Measurements from ENCODE around the gene FBP1. TPM values are rescaled to one million over a fixed set of nuclear protein-coding genes. Genes with fewer than 3 reads are reported as not detected.

FBP1 gene
- total RNA-seq, 2 donors from 2014 or later = 0.95 to 1.0 TPM

DNA sequence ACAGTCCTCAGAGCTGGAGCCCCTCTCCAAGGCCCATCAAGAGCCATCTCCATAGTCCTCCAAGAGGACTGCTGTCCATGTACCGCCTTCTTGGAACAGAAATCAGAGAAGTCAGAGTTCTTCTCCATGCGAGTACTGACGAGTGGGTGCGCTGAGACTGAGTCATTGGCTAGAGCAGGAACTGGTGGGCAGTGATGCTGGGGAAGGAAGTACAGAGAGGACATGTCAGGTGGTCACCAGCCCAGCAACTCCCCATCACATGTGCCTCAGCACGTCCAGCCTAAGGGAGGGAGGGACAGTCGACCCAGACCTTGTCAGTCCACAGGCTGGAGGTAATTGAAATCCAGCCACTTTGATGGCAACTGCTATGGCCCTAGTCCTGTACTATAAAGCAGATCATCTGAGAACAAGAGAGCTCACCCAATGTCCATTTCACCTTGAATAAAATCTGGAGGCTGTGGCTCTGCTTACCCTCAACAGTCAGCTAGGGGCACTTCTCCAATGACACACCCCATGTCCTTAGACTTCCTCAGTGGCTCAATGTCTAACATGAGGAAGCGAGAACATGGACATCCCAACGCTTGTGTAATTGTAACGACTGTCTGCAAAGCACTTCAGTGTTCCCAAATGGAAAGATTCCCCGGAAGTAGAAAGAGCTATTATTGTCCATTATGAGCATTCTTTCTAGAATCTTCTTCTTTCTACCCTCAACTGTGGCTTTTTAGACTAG lies 15.0 kb upstream of the FBP1 start:
- H3K4me3 Mint-ChIP-seq = no peak overlapping the region
- peaks cover 24% of the 10 kb centered on the region for H3K27me3 Mint-ChIP-seq (ENCODE audit: insufficient read depth)
- Histone ChIP-seq H3K27ac (ENCODE audit: low read depth, low read length) (no peak overlapping the region), H3K9ac (ENCODE audit: extremely low read depth, low read length, poor library complexity, severe bottlenecking) (no peak overlapping the region), H3K27me3 (ENCODE audit: control insufficient read depth, insufficient read depth, low read length, poor library complexity, severe bottlenecking) (no peaks in the 10 kb centered on the region), H3K4me1 (ENCODE audit: control insufficient read depth, insufficient read depth, low read length) (peaks cover 7% of the 10 kb centered on the region), H3K9me3 (ENCODE audit: control insufficient read depth, low read length) (no peaks in the 10 kb centered on the region), H3K4me3 (ENCODE audit: low read length) (no peak overlapping the region), H3K36me3 (ENCODE audit: control insufficient read depth, insufficient read depth, low read length) (no peaks in the 10 kb centered on the region)
- H3K36me3 Mint-ChIP-seq (ENCODE audit: low read depth) = no peaks in the 10 kb centered on the region
- no peak overlapping the region for H3K27ac Mint-ChIP-seq
- whole genome bisulfite sequencing, 2 experiments (ENCODE audit: insufficient coverage in 1 of 2, insufficient read length in 1 of 2) = 83% methylated on average over 10 of the region's 10 CpGs
- peaks cover 16% of the 10 kb centered on the region for H3K4me1 Mint-ChIP-seq
- DNase-seq = no peak
- no peaks in the 10 kb centered on the region for H3K9me3 Mint-ChIP-seq
- TF ChIP-seq, protein P1, sequence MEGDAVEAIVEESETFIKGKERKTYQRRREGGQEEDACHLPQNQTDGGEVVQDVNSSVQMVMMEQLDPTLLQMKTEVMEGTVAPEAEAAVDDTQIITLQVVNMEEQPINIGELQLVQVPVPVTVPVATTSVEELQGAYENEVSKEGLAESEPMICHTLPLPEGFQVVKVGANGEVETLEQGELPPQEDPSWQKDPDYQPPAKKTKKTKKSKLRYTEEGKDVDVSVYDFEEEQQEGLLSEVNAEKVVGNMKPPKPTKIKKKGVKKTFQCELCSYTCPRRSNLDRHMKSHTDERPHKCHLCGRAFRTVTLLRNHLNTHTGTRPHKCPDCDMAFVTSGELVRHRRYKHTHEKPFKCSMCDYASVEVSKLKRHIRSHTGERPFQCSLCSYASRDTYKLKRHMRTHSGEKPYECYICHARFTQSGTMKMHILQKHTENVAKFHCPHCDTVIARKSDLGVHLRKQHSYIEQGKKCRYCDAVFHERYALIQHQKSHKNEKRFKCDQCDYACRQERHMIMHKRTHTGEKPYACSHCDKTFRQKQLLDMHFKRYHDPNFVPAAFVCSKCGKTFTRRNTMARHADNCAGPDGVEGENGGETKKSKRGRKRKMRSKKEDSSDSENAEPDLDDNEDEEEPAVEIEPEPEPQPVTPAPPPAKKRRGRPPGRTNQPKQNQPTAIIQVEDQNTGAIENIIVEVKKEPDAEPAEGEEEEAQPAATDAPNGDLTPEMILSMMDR (conservative IDR thresholded peaks at IDR 0.05) = no peak

DNA sequence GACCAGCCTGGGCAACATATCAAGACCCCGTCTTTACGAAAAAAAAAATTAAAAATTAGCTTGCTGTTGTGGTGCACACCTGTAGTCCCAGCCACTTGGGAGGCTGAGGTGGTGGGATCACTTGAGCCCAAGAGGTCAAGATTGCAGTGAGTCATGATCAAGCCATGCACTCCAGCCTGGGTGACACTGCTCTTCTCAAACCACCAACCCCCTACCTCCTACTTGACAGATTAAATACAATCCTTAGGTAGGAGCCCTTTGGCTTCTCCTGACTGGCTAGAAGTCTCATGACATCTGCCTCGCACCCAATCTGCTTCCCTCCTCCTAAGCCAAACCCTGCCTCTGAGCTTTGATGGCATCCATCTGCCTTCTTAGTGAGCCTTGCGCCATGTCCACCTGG lies 11.6 kb upstream of the FBP1 start:
- no peak for DNase-seq
- TF ChIP-seq, protein P1 (conservative IDR thresholded peaks at IDR 0.05) = no peak

DNA sequence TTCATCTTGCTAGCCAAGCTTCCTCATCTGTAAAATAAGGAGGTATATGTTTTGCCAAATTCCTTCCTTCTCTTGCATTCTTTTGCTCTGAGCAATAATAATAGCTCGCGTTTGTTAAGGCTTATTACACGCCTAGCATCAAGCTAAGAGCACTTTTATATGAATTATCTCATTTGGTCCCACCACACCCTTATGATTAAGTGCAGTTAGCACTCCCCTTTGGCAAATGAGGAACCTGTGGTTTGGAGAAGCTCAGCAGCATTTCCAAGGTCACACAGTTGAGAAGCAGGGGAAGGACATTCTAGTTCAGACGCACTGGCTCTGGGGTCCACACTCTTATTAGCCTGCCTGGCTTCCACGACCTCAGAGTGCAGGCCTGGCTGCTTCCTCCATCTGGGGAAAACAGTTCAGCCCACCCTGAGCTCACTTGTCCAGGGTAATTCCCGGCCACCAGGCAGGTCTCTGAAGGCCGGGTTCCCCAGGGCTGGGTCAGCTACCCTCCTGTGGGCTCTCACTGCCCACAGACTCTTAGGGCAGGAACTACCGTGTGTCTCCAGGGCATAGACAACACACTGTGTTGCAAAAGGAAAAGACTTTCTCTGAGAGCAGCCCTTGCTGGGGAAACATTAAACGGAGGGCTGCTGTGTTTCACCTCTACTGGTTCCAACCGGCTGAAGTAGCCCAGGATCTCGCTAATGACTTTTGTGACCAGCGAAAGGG lies 9.9 kb upstream of the FBP1 start:
- WGBS, 2 experiments (ENCODE audit: insufficient coverage in 1 of 2, insufficient read length in 1 of 2) = 89 to 91% methylated on average over 11 to 12 of the region's 12 CpGs
- Histone ChIP-seq H3K4me3 (ENCODE audit: low read length) (no peak overlapping the region), H3K27ac (ENCODE audit: low read depth, low read length) (no peak overlapping the region), H3K9ac (ENCODE audit: extremely low read depth, low read length, poor library complexity, severe bottlenecking) (no peak overlapping the region), H3K4me1 (ENCODE audit: control insufficient read depth, insufficient read depth, low read length) (no peaks in the 10 kb centered on the region), H3K27me3 (ENCODE audit: control insufficient read depth, insufficient read depth, low read length, poor library complexity, severe bottlenecking) (no peaks in the 10 kb centered on the region), H3K9me3 (ENCODE audit: control insufficient read depth, low read length) (no peaks in the 10 kb centered on the region), H3K36me3 (ENCODE audit: control insufficient read depth, insufficient read depth, low read length) (no peaks in the 10 kb centered on the region)
- Mint-ChIP-seq H3K4me1 (peaks cover 7% of the 10 kb centered on the region), H3K9me3 (no peaks in the 10 kb centered on the region), H3K36me3 (ENCODE audit: low read depth) (no peaks in the 10 kb centered on the region), H3K27ac (no peak overlapping the region), H3K4me3 (no peak overlapping the region), H3K27me3 (ENCODE audit: insufficient read depth) (peaks cover 48% of the 10 kb centered on the region)
- no peak for DNase-seq
- TF ChIP-seq, protein P1 (conservative IDR thresholded peaks at IDR 0.05) = no peak

More for the DNA sequence above, 11.6 kb upstream of the FBP1 start:
- H3K4me3 ChIP-seq (ENCODE audit: low read length) = no peak overlapping the region
- H3K36me3 Mint-ChIP-seq (ENCODE audit: low read depth) = no peaks in the 10 kb centered on the region
- no peaks in the 10 kb centered on the region for H3K27me3 ChIP-seq (ENCODE audit: control insufficient read depth, insufficient read depth, low read length, poor library complexity, severe bottlenecking)
- no peak overlapping the region for H3K27ac Mint-ChIP-seq
- 98 to 100% methylated on average over 4 of the region's 4 CpGs for WGBS, 2 experiments (ENCODE audit: insufficient coverage in 1 of 2, insufficient read length in 1 of 2)
- no peak overlapping the region for H3K9ac ChIP-seq (ENCODE audit: extremely low read depth, low read length, poor library complexity, severe bottlenecking)
- H3K4me1 Mint-ChIP-seq = peaks cover 7% of the 10 kb centered on the region
- no peaks in the 10 kb centered on the region for H3K4me1 ChIP-seq (ENCODE audit: control insufficient read depth, insufficient read depth, low read length)
- no peaks in the 10 kb centered on the region for H3K9me3 ChIP-seq (ENCODE audit: control insufficient read depth, low read length)
- H3K9me3 Mint-ChIP-seq = no peaks in the 10 kb centered on the region
- H3K4me3 Mint-ChIP-seq = no peak overlapping the region
- no peaks in the 10 kb centered on the region for H3K36me3 ChIP-seq (ENCODE audit: control insufficient read depth, insufficient read depth, low read length)
- no peak overlapping the region for H3K27ac ChIP-seq (ENCODE audit: low read depth, low read length)
- peaks cover 42% of the 10 kb centered on the region for H3K27me3 Mint-ChIP-seq (ENCODE audit: insufficient read depth)
